ENCODE measurements around the gene DUSP14. TPM values are rescaled to one million over a fixed set of nuclear protein-coding genes. Genes with fewer than 3 reads are reported as not detected.
A peak's percentile ranks its signal among the peaks of the same experiment; 100 is the strongest.

DUSP14 gene
- total and polyA plus RNA-seq, 2 of the 13 experiments (the other 11 are each of a cell fraction or from before 2014, with no cell fraction given) = 33.5 to 39.8 TPM

GRCh38 chr17:37513711-37514110, 24.0 kb downstream of the DUSP14 start:
- Histone ChIP-seq H3K36me3 (replicated peaks in 1 of 2; ENCODE audit: control insufficient read depth in 1 of 2, insufficient read depth in 2 of 2, low read length in 2 of 2) (peaks cover 8 to 52% of the 10 kb centered on the region in 2 experiments; a peak in 4 of 5 replicates), H4K20me1 (ENCODE audit: insufficient read depth, low read length) (0 out of 2 replicates have a peak, but pooled peaks cover 6% of the 10 kb centered on the region), H3K27ac (ENCODE audit: extremely low read length, insufficient read depth, low read length) (no peak overlapping the region), H3K27me3 (ENCODE audit: control insufficient read depth in 1 of 2, insufficient read depth in 2 of 2, low read length in 2 of 2) (no peaks in the 10 kb centered on the region), H3K4me2 (ENCODE audit: low read depth, low read length) (no peak overlapping the region), H3K9me3 (ENCODE audit: low read length) (no peaks in the 10 kb centered on the region), H3K4me1 (ENCODE audit: insufficient read depth, low read length) (peaks cover 10% of the 10 kb centered on the region), H3K4me3 (replicated peaks in 1 of 3; ENCODE audit: insufficient read depth in 1 of 3, low read depth in 2 of 3, low read length in 3 of 3) (no peak overlapping the region), H3K79me2 (ENCODE audit: insufficient read depth, low read length) (peaks cover 18% of the 10 kb centered on the region), H3K9ac (ENCODE audit: insufficient read depth, low read depth, low read length) (no peak overlapping the region), H2AFZ (ENCODE audit: low read length) (no peak overlapping the region)
- ATAC-seq (no peak), FAIRE-seq (no peak), DNase-seq (ENCODE audit: low spot score) (no peak)
- TF ChIP-seq DR1 (CRISPR knock-in tag; IDR thresholded peaks at IDR 0.05) = no peak
- no peak for TF ChIP-seq ZNF317 (CRISPR knock-in tag; IDR thresholded peaks at IDR 0.05)
- no peak for TF ChIP-seq YEATS2 (CRISPR knock-in tag; IDR thresholded peaks at IDR 0.05; ENCODE audit: borderline replicate concordance)
- no peak for TF ChIP-seq ZBTB43 (CRISPR knock-in tag; conservative IDR thresholded peaks at IDR 0.05)
- TF ChIP-seq THRA (CRISPR knock-in tag; IDR thresholded peaks at IDR 0.05; ENCODE audit: borderline replicate concordance) = no peak
- no peak for TF ChIP-seq HNRNPLL (IDR thresholded peaks at IDR 0.05; ENCODE audit: low read depth, low read length, poor library complexity, severe bottlenecking)
- TF ChIP-seq ZBTB38 (CRISPR knock-in tag; IDR thresholded peaks at IDR 0.05) = peak; percentile 38; the same call in 1 of the 2 replicates
- TF ChIP-seq GLMP (CRISPR knock-in tag; IDR thresholded peaks at IDR 0.05; ENCODE audit: borderline replicate concordance) = no peak
- ChIA-PET CTCF (ENCODE audit: low intra/inter-chr PET ratio, low total read pairs) (no interaction called here), POLR2A (no interaction called here)
- BruUV-seq (replicated peaks) = no TSS peak
- 97% methylated on average over 10 of the region's 10 CpGs for WGBS (ENCODE audit: low lambda C conversion rate)
- intact Hi-C loops (cut with micrococcal nuclease; ENCODE audit: unreplicated experiment) = no loop called here
- in situ Hi-C loops (cut with HindIII; ENCODE audit: extremely low pct_ligation_motif_present, low pct_unique_long_range_greater_than_20kb) = no loop called here

Data from HepG2 (cell line).